DOHH2 (cell line): ENCODE measurements around the gene PASK.

Source experiments
- EZH2phosphoT487 ChIP-seq: fragments of 200-600 bp; sonication (generic); IDR thresholded peaks from 2 replicates; pipeline ENCODE4 v1.6.1; 2017; ENCODE audit warnings: borderline replicate concordance, mild to moderate bottlenecking, antibody characterized with exemption, low read length, moderate library complexity, mixed read lengths
- TF ChIP-seq, protein P1 (sequence below): fragments of 200-600 bp; sonication (generic); IDR thresholded peaks from one replicate; pipeline ENCODE4 v1.5.1; 2014; ENCODE audit warnings: antibody characterized with exemption, mild to moderate bottlenecking, low read depth, low read length; ENCODE audit not compliant: poor library complexity, severe bottlenecking

DNA sequence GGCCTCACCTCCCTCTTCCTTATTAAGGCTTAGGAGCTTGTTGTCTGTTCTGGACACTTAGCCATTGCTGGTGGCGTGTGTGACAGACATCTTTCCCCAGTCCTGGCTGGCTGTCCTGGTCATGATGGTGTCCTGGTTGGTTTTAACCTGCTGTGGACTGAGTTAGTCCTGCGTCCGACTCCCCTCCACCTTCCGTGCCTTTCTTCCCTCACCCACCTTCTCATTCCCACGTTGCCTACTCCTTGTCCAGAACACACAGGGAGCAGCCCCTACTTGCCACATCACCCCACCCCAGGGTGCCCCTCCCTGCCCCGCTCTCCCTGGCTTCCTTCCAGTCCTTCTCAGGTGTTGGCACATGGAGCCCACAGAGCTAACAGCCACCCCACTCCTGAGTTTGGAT, 48.7 kb upstream of the PASK start:
- TF ChIP-seq, protein P1, sequence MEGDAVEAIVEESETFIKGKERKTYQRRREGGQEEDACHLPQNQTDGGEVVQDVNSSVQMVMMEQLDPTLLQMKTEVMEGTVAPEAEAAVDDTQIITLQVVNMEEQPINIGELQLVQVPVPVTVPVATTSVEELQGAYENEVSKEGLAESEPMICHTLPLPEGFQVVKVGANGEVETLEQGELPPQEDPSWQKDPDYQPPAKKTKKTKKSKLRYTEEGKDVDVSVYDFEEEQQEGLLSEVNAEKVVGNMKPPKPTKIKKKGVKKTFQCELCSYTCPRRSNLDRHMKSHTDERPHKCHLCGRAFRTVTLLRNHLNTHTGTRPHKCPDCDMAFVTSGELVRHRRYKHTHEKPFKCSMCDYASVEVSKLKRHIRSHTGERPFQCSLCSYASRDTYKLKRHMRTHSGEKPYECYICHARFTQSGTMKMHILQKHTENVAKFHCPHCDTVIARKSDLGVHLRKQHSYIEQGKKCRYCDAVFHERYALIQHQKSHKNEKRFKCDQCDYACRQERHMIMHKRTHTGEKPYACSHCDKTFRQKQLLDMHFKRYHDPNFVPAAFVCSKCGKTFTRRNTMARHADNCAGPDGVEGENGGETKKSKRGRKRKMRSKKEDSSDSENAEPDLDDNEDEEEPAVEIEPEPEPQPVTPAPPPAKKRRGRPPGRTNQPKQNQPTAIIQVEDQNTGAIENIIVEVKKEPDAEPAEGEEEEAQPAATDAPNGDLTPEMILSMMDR = no peak
- TF ChIP-seq EZH2phosphoT487 = no peak
